Type B pancreatic cell (in vitro differentiated cells): ENCODE data around the gene DCAF17. TPM values are rescaled to one million over a fixed set of nuclear protein-coding genes. Genes with fewer than 3 reads are reported as not detected.

ENCODE experiments used
- DNase-seq: peaks from one replicate; pipeline ENCODE4 v3.0.0; 2021; ENCODE audit warnings: mixed read lengths; ENCODE audit not compliant: unreplicated experiment; ENCODE audit errors: extremely low spot score
- H3K27ac Mint-ChIP-seq: 2 replicates; pipeline ENCODE4 v1.8.0; 2021; ENCODE audit warnings: mild to moderate bottlenecking, mixed read lengths
- H3K27me3 Mint-ChIP-seq: 2 replicates; pipeline ENCODE4 v1.8.0; 2021; ENCODE audit warnings: mixed read lengths
- H3K36me3 Mint-ChIP-seq: 2 replicates; pipeline ENCODE4 v1.8.0; 2021; ENCODE audit warnings: mixed read lengths
- H3K4me1 Mint-ChIP-seq: one replicate; pipeline ENCODE4 v1.8.0; 2021; ENCODE audit warnings: mixed read lengths; ENCODE audit not compliant: unreplicated experiment
- H3K4me3 Mint-ChIP-seq: 2 replicates; pipeline ENCODE4 v1.8.0; 2021; ENCODE audit warnings: mild to moderate bottlenecking, mixed read lengths
- H3K9me3 Mint-ChIP-seq: 2 replicates; pipeline ENCODE4 v1.8.0; 2021; ENCODE audit warnings: mixed read lengths
- long read RNA-seq: library from polyadenylated mRNA; unstranded; transcript quantifications from one replicate; pipeline ENCODE4 v2.0.0, GENCODE V29; 2020
- total RNA-seq: library from RNA; stranded (reverse); gene quantifications from 2 replicates; pipeline ENCODE4 v1.2.1, GENCODE V29; 2021; ENCODE audit warnings: low replicate concordance
- TF ChIP-seq, protein P1 (sequence below): fragments of 200-600 bp; sonication (generic); conservative IDR thresholded peaks from 2 replicates; pipeline ENCODE4 v1.5.0; 2021; ENCODE audit warnings: antibody characterized with exemption, mild to moderate bottlenecking

The DCAF17 gene, protein sequence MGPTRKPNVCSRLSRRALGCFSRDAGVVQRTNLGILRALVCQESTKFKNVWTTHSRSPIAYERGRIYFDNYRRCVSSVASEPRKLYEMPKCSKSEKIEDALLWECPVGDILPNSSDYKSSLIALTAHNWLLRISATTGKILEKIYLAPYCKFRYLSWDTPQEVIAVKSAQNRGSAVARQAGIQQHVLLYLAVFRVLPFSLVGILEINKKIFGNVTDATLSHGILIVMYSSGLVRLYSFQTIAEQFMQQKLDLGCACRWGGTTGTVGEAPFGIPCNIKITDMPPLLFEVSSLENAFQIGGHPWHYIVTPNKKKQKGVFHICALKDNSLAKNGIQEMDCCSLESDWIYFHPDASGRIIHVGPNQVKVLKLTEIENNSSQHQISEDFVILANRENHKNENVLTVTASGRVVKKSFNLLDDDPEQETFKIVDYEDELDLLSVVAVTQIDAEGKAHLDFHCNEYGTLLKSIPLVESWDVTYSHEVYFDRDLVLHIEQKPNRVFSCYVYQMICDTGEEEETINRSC
- 12.9 and 26.4 TPM in 2 replicates for total RNA-seq
- long read RNA-seq, full-length matches to known transcripts, result 3 of 12 reads
- long read RNA-seq, partial matches to known transcripts, result 0 of 12 reads
- long read RNA-seq, other reads (novel, unspliced or antisense), result 9 of 12 reads

DNA sequence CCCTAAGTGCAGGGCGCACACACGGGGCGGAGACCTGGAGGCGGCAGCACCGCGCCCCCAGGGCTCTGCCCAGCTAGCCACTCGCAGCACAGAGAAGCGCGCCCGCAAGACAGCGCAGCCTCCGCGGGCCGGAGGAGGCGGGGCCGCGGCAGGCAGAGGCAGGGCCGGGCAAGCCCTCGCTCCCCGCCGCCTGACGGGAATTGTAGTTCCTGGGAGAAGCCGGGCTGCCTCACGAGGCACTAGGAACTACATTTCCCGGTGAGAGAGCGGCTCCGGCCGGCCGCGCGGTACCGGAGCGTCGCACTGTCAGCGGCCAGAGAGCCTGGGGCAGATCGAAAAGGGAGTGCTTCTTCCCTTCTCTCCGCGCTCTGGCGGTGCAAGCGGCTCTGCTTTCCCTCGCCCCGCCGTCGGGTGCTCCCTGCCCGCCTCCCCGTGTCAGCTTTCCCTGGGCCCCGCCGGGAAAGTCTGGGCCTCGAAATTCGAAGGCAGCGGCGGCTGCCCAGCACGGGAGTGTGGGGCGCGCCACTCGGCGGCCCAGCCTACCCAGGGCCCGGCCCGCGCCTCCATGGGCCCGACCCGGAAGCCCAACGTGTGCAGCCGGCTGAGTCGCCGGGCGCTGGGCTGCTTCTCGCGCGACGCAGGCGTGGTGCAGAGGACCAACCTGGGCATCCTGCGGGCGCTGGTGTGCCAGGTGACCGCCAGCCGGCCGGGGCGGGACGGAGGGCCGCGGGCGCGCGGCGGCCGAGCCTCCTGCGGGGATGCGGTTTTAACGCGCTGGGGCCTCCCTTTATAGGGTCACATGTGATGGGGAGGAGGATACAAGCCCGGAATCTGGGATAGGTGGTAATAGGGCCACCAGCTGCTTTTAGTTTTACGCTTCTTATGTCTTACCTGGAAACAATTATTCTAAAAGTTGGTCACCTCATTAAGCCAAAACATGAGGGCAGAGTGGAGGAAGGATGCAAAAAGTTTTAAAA lies at the start of gene DCAF17:
TSS of gene DCAF17 (plus strand) at position 214 of the 977 bp plus-strand sequence. CDS start at position 566, 352 bp downstream.
- H3K4me3 Mint-ChIP-seq, result peak within 1 kb of the TSS; percentile 95
- TF ChIP-seq, protein P1, sequence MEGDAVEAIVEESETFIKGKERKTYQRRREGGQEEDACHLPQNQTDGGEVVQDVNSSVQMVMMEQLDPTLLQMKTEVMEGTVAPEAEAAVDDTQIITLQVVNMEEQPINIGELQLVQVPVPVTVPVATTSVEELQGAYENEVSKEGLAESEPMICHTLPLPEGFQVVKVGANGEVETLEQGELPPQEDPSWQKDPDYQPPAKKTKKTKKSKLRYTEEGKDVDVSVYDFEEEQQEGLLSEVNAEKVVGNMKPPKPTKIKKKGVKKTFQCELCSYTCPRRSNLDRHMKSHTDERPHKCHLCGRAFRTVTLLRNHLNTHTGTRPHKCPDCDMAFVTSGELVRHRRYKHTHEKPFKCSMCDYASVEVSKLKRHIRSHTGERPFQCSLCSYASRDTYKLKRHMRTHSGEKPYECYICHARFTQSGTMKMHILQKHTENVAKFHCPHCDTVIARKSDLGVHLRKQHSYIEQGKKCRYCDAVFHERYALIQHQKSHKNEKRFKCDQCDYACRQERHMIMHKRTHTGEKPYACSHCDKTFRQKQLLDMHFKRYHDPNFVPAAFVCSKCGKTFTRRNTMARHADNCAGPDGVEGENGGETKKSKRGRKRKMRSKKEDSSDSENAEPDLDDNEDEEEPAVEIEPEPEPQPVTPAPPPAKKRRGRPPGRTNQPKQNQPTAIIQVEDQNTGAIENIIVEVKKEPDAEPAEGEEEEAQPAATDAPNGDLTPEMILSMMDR, result no peak
- H3K9me3 Mint-ChIP-seq, result no peaks in the 10 kb centered on the region
- peak within 1 kb of the TSS; percentile 97 for H3K27ac Mint-ChIP-seq
- peak; percentile 96 for DNase-seq
- H3K36me3 Mint-ChIP-seq, result peaks cover 29% of the 10 kb centered on the region
- H3K4me1 Mint-ChIP-seq, result peaks cover 23% of the 10 kb centered on the region
- no peaks in the 10 kb centered on the region for H3K27me3 Mint-ChIP-seq

GRCh38 chr2:171386627-171387026 lies 47.4 kb upstream of the DCAF17 start:
- no peak for DNase-seq
- H3K27ac Mint-ChIP-seq, result no peak overlapping the region
- H3K4me1 Mint-ChIP-seq, result peaks cover 3% of the 10 kb centered on the region
- no peaks in the 10 kb centered on the region for H3K27me3 Mint-ChIP-seq
- H3K9me3 Mint-ChIP-seq, result no peaks in the 10 kb centered on the region
- TF ChIP-seq, protein P1, result no peak
- H3K4me3 Mint-ChIP-seq, result no peak overlapping the region
- peaks cover 15% of the 10 kb centered on the region for H3K36me3 Mint-ChIP-seq

DNA sequence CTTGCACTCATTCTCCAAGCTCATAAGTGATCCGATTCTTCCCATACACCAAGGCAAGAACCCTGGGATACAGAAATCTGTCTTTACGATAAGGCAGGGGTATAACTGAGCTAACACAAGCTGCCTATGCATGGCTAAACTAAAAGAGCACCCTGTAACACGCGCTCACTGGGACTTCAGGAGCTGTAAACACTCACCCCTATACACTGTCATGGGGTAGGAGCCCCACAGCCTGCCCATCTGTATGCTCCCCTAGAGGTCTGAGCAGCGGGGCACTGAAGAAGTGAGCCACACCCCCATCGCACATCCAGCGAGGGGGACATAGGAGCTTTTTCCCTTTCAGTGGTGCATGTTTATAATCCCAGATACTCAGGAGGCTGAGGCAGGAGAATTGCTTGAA lies 47.0 kb upstream of the DCAF17 start:
- Mint-ChIP-seq H3K4me3 (no peak overlapping the region), H3K27me3 (no peaks in the 10 kb centered on the region), H3K27ac (no peak overlapping the region), H3K4me1 (peaks cover 3% of the 10 kb centered on the region), H3K36me3 (peaks cover 15% of the 10 kb centered on the region), H3K9me3 (no peaks in the 10 kb centered on the region)
- TF ChIP-seq, protein P1, result no peak
- no peak for DNase-seq

DNA sequence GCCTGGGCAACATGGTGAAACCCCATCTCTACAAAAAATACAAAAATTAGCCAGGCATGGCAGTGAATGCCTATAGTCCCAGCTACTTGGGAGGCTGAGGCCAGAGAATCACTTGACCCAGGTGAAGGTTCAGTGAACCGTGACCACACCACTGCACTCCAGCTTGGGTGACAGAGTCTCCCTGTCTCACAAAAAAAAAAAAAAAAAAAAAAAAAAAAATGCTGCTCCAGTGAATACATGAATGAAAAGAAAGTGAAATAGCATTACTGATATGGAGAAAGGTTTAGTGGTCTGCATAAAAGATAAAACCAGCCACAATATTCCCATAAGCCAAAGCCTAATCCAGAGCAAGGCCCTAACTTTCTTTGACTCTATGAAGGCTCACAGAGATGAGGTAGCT lies 44.7 kb upstream of the DCAF17 start:
- Mint-ChIP-seq H3K4me1 (peaks cover 3% of the 10 kb centered on the region), H3K9me3 (no peaks in the 10 kb centered on the region), H3K36me3 (peaks cover 4% of the 10 kb centered on the region), H3K4me3 (no peak overlapping the region), H3K27ac (no peak overlapping the region), H3K27me3 (no peaks in the 10 kb centered on the region)
- TF ChIP-seq, protein P1, result no peak
- DNase-seq, result no peak

GRCh38 chr2:171389780-171390179 lies 44.2 kb upstream of the DCAF17 start:
- TF ChIP-seq, protein P1, result no peak
- no peak for DNase-seq
- H3K27me3 Mint-ChIP-seq, result no peaks in the 10 kb centered on the region
- H3K27ac Mint-ChIP-seq, result no peak overlapping the region
- peaks cover 4% of the 10 kb centered on the region for H3K36me3 Mint-ChIP-seq
- H3K4me3 Mint-ChIP-seq, result no peak overlapping the region
- peaks cover 3% of the 10 kb centered on the region for H3K4me1 Mint-ChIP-seq
- no peaks in the 10 kb centered on the region for H3K9me3 Mint-ChIP-seq
